T-helper 2 cell (primary cell): ENCODE results near the gene SLC26A6.

Experiments
- DNase-seq, 5 experiments: peaks; one replicate each; pipeline versions ENCODE4 v3.0.0 to v3.0.0-alpha.2; 2012 to 2022

Gene SLC26A6

GRCh38 chr3:48631516-48632448 lies 3.5 kb downstream of the SLC26A6 start:
- DNase-seq = no peak

- DNase-seq = no peak
Observed at GRCh38 chr3:48630833-48631232, 4.4 kb downstream of the SLC26A6 start.

GRCh38 chr3:48630407-48630806 lies 4.9 kb downstream of the SLC26A6 start:
- DNase-seq = no peak

GRCh38 chr3:48629894-48630293 lies 5.4 kb downstream of the SLC26A6 start:
- DNase-seq = no peak

GRCh38 chr3:48628277-48629017 lies 6.8 kb downstream of the SLC26A6 start:
- DNase-seq = no peak

GRCh38 chr3:48625600-48625999 lies 9.7 kb downstream of the SLC26A6 start:
- DNase-seq = no peak

GRCh38 chr3:48624767-48625166 lies 10.5 kb downstream of the SLC26A6 start:
- DNase-seq = no peak

- DNase-seq = peak in 1 of 5 experiments; percentile 36
Observed at GRCh38 chr3:48623851-48624547, 11.3 kb downstream of the SLC26A6 start.

- no peak for DNase-seq
Observed at GRCh38 chr3:48621461-48621869, 13.8 kb downstream of the SLC26A6 start, which contains the start of gene TMEM89. Gene TMEM89, minus strand, starts transcription at chr3:48621769. Its CDS starts 13 bp downstream, at chr3:48621756.

- DNase-seq = no peak
Observed at GRCh38 chr3:48619541-48620524, 15.4 kb downstream of the SLC26A6 start.

- no peak for DNase-seq
Observed at GRCh38 chr3:48617559-48617958, 17.7 kb downstream of the SLC26A6 start.

GRCh38 chr3:48614044-48614443 lies 21.2 kb downstream of the SLC26A6 start:
- peak in 1 of 5 experiments; percentile 63 for DNase-seq

- no peak for DNase-seq
Observed at GRCh38 chr3:48612309-48612708, 23.0 kb downstream of the SLC26A6 start.

- DNase-seq = peak; percentile 85 to 93 (median 87)
Observed at GRCh38 chr3:48609088-48610005, 25.9 kb downstream of the SLC26A6 start, which contains the start of gene UQCRC1. Gene UQCRC1, minus strand, starts transcription at chr3:48609646. Its CDS starts 26 bp downstream, at chr3:48609620.

GRCh38 chr3:48607519-48607918 lies 27.7 kb downstream of the SLC26A6 start:
- no peak for DNase-seq

GRCh38 chr3:48601622-48601994 lies 33.7 kb downstream of the SLC26A6 start:
- no peak for DNase-seq

GRCh38 chr3:48600711-48601621 lies 34.3 kb downstream of the SLC26A6 start:
- no peak for DNase-seq

GRCh38 chr3:48599509-48600285 lies 35.6 kb downstream of the SLC26A6 start:
- no peak for DNase-seq
